AG10803 (cell line): ENCODE measurements around the gene RCCD1.
A peak's percentile ranks its signal among the peaks of the same experiment; 100 is the strongest.

Experiments
- DNase-seq: peaks from one replicate; pipeline ENCODE4 v3.0.0; 2010; ENCODE audit warnings: low read depth
- H3K4me3 ChIP-seq: 2 replicates; pipeline ENCODE4 v1.5.1; 2011; ENCODE audit warnings: mild to moderate bottlenecking, low read length, control low read depth
- TF ChIP-seq, protein P1 (sequence below): conservative IDR thresholded peaks from 2 replicates; pipeline ENCODE4 v1.5.1; 2011; ENCODE audit warnings: mild to moderate bottlenecking, low read length, control low read depth, inconsistent platforms

Gene RCCD1

DNA sequence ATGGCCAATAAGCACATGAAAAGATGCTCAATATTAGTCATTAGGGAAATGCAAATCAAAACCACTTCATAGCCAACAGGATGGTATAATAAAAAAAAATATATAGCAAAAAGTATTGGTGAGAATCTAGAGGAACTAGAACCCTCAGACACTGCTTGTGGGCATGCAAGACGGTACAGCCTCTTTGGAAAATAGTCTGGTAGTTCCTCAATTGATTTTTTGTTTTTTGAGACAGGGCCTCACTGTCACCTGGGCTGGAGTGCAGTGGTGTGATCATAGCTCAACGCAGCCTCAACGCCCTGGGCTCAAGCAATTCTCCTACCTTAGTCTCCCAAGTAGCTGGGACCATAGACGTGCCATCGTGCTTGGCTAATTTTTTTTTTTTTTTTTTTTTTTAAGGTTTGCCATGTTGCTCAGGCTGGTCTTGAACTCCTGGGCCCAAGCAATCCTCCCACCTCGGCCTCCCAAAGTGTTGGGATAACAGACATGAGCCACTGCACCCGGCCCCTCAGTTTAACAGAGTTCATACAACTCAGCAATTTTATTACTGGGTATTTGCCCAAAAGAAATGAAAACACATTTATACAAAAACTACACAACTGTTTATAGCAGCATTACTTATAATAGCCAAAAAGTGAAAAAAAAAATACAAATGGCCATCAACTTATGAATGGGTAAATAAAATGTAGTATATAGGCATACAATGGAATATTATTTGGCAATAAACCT lies 34.5 kb downstream of the RCCD1 start:
- TF ChIP-seq, protein P1, sequence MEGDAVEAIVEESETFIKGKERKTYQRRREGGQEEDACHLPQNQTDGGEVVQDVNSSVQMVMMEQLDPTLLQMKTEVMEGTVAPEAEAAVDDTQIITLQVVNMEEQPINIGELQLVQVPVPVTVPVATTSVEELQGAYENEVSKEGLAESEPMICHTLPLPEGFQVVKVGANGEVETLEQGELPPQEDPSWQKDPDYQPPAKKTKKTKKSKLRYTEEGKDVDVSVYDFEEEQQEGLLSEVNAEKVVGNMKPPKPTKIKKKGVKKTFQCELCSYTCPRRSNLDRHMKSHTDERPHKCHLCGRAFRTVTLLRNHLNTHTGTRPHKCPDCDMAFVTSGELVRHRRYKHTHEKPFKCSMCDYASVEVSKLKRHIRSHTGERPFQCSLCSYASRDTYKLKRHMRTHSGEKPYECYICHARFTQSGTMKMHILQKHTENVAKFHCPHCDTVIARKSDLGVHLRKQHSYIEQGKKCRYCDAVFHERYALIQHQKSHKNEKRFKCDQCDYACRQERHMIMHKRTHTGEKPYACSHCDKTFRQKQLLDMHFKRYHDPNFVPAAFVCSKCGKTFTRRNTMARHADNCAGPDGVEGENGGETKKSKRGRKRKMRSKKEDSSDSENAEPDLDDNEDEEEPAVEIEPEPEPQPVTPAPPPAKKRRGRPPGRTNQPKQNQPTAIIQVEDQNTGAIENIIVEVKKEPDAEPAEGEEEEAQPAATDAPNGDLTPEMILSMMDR, result no peak
- H3K4me3 ChIP-seq, result no peak overlapping the region
- no peak for DNase-seq

DNA sequence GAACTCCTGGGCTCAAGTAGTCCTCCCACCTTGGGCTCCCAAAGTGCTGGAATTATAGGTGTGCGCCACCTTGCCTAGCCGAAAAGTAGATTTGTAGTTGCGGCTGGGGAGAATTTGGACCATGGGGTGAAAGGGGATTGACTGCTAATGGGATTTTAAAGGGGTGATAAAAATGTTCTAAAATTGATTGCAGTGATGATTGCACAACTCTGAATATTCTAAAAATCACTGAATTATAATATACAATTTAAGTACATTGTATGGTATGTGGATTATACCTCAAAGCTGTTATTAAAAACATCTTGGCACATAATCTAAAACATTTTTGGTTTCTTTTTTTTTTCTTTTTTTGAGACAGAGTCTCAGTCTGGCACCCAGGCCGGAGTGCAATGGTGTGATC lies 35.8 kb downstream of the RCCD1 start:
- H3K4me3 ChIP-seq, result no peak overlapping the region
- TF ChIP-seq, protein P1, result no peak
- no peak for DNase-seq

DNA sequence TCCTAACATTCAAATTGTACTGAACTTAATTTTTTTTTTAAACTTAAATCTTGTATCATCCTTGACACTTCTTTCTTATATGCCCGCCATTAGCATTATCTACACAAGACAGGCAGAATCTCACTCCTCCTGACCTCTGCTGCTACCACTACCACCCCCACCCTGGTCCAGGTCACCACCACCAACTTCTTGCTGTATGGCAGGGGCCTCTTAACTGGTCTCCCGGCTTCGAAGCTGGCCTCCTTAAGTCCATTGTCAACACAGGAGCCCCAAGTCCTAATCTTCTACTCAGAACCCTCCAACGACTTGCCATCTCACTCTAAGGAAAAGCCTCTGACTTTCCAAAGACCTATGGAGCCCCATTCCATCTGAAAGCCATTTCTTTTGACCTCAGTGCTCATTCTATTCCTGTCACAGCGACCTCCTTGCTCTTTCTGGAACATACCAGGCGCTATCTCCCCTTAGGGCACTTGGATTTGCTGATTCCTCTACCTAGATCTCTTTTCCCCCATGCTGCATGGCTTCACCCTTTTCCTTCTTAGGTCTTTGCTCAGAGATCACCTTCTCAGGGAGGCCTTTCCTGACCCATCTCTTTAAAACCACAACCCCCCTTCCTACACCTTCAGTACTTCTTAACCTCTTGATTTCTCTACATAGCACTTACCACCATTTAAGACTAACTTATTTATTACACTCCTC lies 37.1 kb downstream of the RCCD1 start:
- DNase-seq, result no peak

DNA sequence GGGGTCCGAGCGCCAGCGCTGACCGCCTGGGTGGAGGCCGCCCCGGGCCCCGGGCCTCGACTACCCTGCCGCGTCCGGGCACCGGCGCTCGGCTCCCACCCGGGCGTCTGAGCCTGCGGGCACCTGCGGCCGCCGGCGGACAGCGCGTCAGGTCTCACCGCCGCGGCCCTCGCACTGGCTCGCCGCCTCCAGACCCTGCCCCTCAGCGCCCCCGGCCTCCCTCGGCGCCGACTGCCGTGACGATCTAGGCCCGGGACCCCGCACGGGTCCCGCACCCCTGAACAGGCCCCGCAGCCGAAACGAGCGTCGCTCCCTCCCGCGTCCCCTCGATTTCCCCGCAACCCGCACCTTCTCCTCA lies 39.4 kb downstream of the RCCD1 start:
- DNase-seq, result no peak
- H3K4me3 ChIP-seq, result peak overlapping the region; percentile 95
- TF ChIP-seq, protein P1, result no peak

More for the DNA sequence above, 37.1 kb downstream of the RCCD1 start:
- TF ChIP-seq, protein P1, result no peak
- no peak overlapping the region for H3K4me3 ChIP-seq

DNA sequence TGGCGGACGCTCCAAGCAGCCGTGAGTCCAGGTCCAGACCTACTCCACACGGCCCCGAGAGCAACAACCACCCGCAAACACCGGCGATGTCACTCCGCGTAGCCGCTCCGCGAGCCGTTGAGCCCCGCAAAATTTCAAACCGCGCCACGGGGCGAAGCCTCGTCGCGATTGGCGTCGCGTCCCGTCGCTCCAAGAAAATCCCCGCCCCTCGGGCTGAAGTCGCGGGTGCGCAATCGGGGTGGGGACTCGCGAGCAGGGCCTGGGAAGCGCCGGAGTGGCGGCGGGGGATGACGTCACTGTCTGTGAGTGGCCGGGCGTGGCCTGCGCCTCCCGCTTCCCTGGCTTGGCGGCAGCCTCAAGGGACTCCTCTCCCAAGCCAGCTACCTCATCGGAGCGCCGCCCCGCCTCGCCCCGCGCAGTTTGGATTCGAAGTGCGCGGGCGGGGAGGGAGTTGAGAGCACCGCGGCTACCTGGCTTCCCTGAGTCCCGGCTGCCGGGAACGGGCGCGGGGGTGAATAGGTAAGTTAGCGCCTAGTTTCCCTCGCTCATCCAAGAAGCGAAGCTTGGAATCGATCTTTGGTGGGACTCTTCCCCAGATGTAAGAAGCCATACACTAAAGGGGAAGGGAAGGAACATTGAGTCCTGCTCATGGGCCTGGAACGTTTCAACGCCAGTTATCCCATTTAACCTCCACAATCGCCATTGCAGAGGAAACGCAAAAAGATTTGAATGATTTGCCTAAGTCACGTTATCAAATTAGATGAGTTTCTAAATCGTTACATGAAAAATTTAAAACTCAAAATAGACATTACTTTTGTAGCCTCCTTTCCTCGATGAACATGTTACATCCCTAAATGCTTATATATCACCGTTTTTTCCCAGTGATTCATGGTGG lies 40.0 kb downstream of the RCCD1 start, which contains the start of gene PRC1:
Gene PRC1, minus strand, starts transcription at position 119 of the 895 bp plus-strand sequence. Its CDS starts 118 bp downstream, at position 1.
- peak within 1 kb of the TSS; percentile 95 for H3K4me3 ChIP-seq
- peak; percentile 96 for DNase-seq
- TF ChIP-seq, protein P1, result no peak

DNA sequence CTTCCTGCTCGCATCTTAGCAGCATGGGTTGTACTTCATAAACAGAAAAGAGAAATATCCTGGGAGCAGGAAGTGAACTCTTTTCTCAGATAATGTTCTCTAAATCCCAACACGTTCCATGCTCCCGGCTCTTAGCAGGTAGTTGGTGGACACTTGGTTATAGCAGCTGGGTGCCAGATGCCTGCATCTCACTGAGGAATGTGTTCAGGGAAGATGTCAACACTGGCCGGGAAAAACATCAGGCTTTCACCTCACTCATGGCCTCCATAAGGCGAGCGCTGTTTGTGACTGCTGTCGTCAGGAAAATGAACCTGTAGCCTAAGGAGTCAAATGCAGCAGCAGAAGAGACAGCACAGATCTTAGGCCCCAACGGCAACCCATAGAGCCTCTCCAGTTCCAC lies 44.1 kb downstream of the RCCD1 start:
- no peak overlapping the region for H3K4me3 ChIP-seq
- DNase-seq, result no peak
- TF ChIP-seq, protein P1, result no peak
